SK-N-SH (cell line): ENCODE measurements around the gene PTPRS. TPM values are rescaled to one million over a fixed set of nuclear protein-coding genes. Genes with fewer than 3 reads are reported as not detected.

Experiments
- CTCF ChIA-PET: fragments of 300-600, 350-600 bp; formaldehyde crosslinking; extraction: SDS; loops from one replicate; lab custom pipeline; 2021; lab: Yijun Ruan, JAX
- POLR2A ChIA-PET: fragments of 350-600 bp; sonication (Branson Sonifier 250); formaldehyde crosslinking; extraction: SDS; loops from one replicate; lab custom pipeline; 2020; ENCODE audit warnings: antibody characterized with exemption, inconsistent platforms; lab: Yijun Ruan, JAX
- DNase-seq: peaks from one replicate; pipeline ENCODE4 v3.0.0; 2012
- H2AFZ ChIP-seq: fragments of 200-600 bp; sonication (generic); 2 replicates; pipeline ENCODE4 v1.8.1; 2016; ENCODE audit warnings: antibody characterized with exemption, mild to moderate bottlenecking, low read depth
- H3F3A ChIP-seq: fragments of 200-600 bp; sonication (generic); replicated peaks from 2 replicates; pipeline ENCODE3; 2016; ENCODE audit warnings: antibody characterized with exemption, mild to moderate bottlenecking; ENCODE audit not compliant: insufficient read depth
- H3K27ac ChIP-seq, 2 experiments: fragments of 200-500 bp in 1 of 2; fragments of 200-600 bp in 1 of 2; sonication (Bioruptor generic) in 1 of 2; sonication (generic), shearing (Covaris generic) in 1 of 2; 2 replicates each; pipeline versions ENCODE4 v1.5.1 to v1.6.1; 2014 to 2016; ENCODE audit warnings: low read depth in 2 of 2, inconsistent platforms in 1 of 2, low read length in 1 of 2, mild to moderate bottlenecking in 1 of 2, mixed read lengths in 1 of 2
- H3K27me3 ChIP-seq: fragments of 200-600 bp; sonication (generic), shearing (Covaris generic); 2 replicates; pipeline ENCODE4 v1.6.1; 2016; ENCODE audit warnings: mixed run types; ENCODE audit not compliant: insufficient read depth
- H3K36me3 ChIP-seq, 2 experiments: fragments of 200-500 bp in 1 of 2; fragments of 200-600 bp in 1 of 2; sonication (Bioruptor generic) in 1 of 2; sonication (generic) in 1 of 2; replicated peaks in 1 of 2; 2 replicates each; pipeline versions ENCODE3 to v1.5.1; 2014 to 2016; ENCODE audit warnings: low read length in 1 of 2, mild to moderate bottlenecking in 1 of 2; ENCODE audit not compliant: insufficient read depth in 2 of 2, control insufficient read depth in 1 of 2
- H3K4me1 ChIP-seq, 2 experiments: fragments of 200-500 bp in 1 of 2; fragments of 200-600 bp in 1 of 2; sonication (Bioruptor generic) in 1 of 2; sonication (generic), shearing (Covaris generic) in 1 of 2; 2 replicates each; pipeline versions ENCODE4 v1.5.1 to v1.6.1; 2014 to 2016; ENCODE audit warnings: low read depth in 1 of 2, low read length in 1 of 2, mixed run types in 1 of 2; ENCODE audit not compliant: insufficient read depth in 2 of 2, control insufficient read depth in 1 of 2
- H3K4me2 ChIP-seq: fragments of 200-600 bp; sonication (generic), shearing (Covaris generic); 2 replicates; pipeline ENCODE4 v1.6.1; 2017; ENCODE audit warnings: mixed run types
- H3K4me3 ChIP-seq, 2 experiments: fragments of 200-500 bp in 1 of 2; fragments of 200-600 bp in 1 of 2; sonication (Bioruptor generic) in 1 of 2; sonication (generic), shearing (Covaris generic) in 1 of 2; 2 replicates each; pipeline versions ENCODE4 v1.5.1 to v1.8.1; 2014 to 2016; ENCODE audit warnings: low read depth in 2 of 2, inconsistent platforms in 1 of 2, low read length in 1 of 2, mild to moderate bottlenecking in 1 of 2, mixed read lengths in 1 of 2, moderate library complexity in 1 of 2
- H3K79me2 ChIP-seq: fragments of 200-600 bp; sonication (generic); 2 replicates; pipeline ENCODE4 v1.8.1; 2017; ENCODE audit warnings: mild to moderate bottlenecking; ENCODE audit not compliant: insufficient read depth
- H3K9ac ChIP-seq: fragments of 200-600 bp; sonication (generic); 2 replicates; pipeline ENCODE4 v1.6.1; 2017; ENCODE audit warnings: mixed run types
- H3K9me2 ChIP-seq: fragments of 200-600 bp; sonication (generic); 2 replicates; pipeline ENCODE4 v1.6.1; 2017; ENCODE audit warnings: mixed run types
- H3K9me3 ChIP-seq: fragments of 200-600 bp; sonication (generic); 2 replicates; pipeline ENCODE4 v1.6.1; 2017; ENCODE audit warnings: mixed run types, mild to moderate bottlenecking, moderate library complexity
- H4K20me1 ChIP-seq: fragments of 200-600 bp; sonication (generic); 2 replicates; pipeline ENCODE4 v1.6.1; 2017; ENCODE audit warnings: mild to moderate bottlenecking, mixed run types; ENCODE audit not compliant: insufficient read depth
- ELF1 ChIP-seq: IDR thresholded peaks from 2 replicates; pipeline ENCODE4 v1.4.0; 2012
- FOSL2 ChIP-seq: IDR thresholded peaks from 2 replicates; pipeline ENCODE4 v1.4.0; 2012; ENCODE audit warnings: low read depth, mild to moderate bottlenecking, moderate library complexity, borderline replicate concordance
- FOXJ3 ChIP-seq: sonication (generic); formaldehyde crosslinking; IDR thresholded peaks from 2 replicates; pipeline ENCODE4 v1.5.1; 2020; ENCODE audit warnings: mild to moderate bottlenecking, missing genetic modification reagents
- FOXM1 ChIP-seq: IDR thresholded peaks from 2 replicates; pipeline ENCODE4 v1.4.0; 2012; ENCODE audit warnings: low read depth, mild to moderate bottlenecking
- GABPA ChIP-seq: IDR thresholded peaks from 2 replicates; pipeline ENCODE4 v1.4.0; 2012; ENCODE audit warnings: low read depth, mild to moderate bottlenecking
- JUND ChIP-seq: IDR thresholded peaks from 2 replicates; pipeline ENCODE4 v1.4.0; 2012
- MEF2A ChIP-seq: IDR thresholded peaks from 2 replicates; pipeline ENCODE4 v1.4.0; 2012; ENCODE audit warnings: low read depth, borderline replicate concordance
- MXI1 ChIP-seq: IDR thresholded peaks from 2 replicates; pipeline ENCODE4 v1.6.1; 2012; ENCODE audit warnings: mild to moderate bottlenecking, low read depth, low read length, improper control_type of control experiment
- NRF1 ChIP-seq: IDR thresholded peaks from 2 replicates; pipeline ENCODE4 v1.6.1; 2012; ENCODE audit warnings: low read depth, mild to moderate bottlenecking, low read length
- RFX5 ChIP-seq: IDR thresholded peaks from 2 replicates; pipeline ENCODE4 v1.6.1; 2012; ENCODE audit warnings: mild to moderate bottlenecking, improper control_type of control experiment, low read length
- SIN3A ChIP-seq: IDR thresholded peaks from 2 replicates; pipeline ENCODE4 v1.6.1; 2012; ENCODE audit warnings: low read depth, mild to moderate bottlenecking, low read length, moderate library complexity, borderline replicate concordance
- SMC3 ChIP-seq: IDR thresholded peaks from 2 replicates; pipeline ENCODE4 v1.6.1; 2012; ENCODE audit warnings: low read depth, low read length, improper control_type of control experiment
- TEAD4 ChIP-seq: IDR thresholded peaks from 2 replicates; pipeline ENCODE4 v1.4.0; 2012; ENCODE audit warnings: mild to moderate bottlenecking, borderline replicate concordance; ENCODE audit not compliant: insufficient read depth
- WGBS: methylation state at CpG from one replicate; pipeline ENCODE4 v1.1.6; 2017; ENCODE audit warnings: low lambda C conversion rate; 5-methylcytosine and 5-hydroxymethylcytosine counted together
- polyA plus RNA-seq, 3 experiments: library from polyadenylated mRNA; depleted of rRNA; stranded (reverse); fragments of >200 nt; gene quantifications; 2 replicates each; pipeline ENCODE4 v1.2.3, GENCODE V29; 2012
- TF ChIP-seq, protein P1 (sequence below): fragments of 200-600 bp; sonication (generic); IDR thresholded peaks from 2 replicates; pipeline ENCODE4 v1.6.1; 2017; ENCODE audit warnings: antibody characterized with exemption, mild to moderate bottlenecking, moderate library complexity
- TF ChIP-seq, protein P2 (sequence below): IDR thresholded peaks from 2 replicates; pipeline ENCODE4 v1.4.0; 2012; ENCODE audit warnings: low read depth
- TF ChIP-seq, protein P3 (sequence below): IDR thresholded peaks from 2 replicates; pipeline ENCODE4; 2012
- TF ChIP-seq, protein P4 (sequence below): IDR thresholded peaks from 2 replicates; pipeline ENCODE4 v1.4.0; 2012; ENCODE audit warnings: low read depth, borderline replicate concordance
- TF ChIP-seq, protein P5 (sequence below): fragments of 150-350 bp; IDR thresholded peaks from 2 replicates; pipeline ENCODE4 v1.6.1; 2016; ENCODE audit warnings: mild to moderate bottlenecking, low read depth, low read length
- TF ChIP-seq, protein P6 (sequence below): fragments of 150-350 bp; IDR thresholded peaks from 2 replicates; pipeline ENCODE4 v1.6.1; 2017; ENCODE audit warnings: antibody characterized with exemption, low read length, low read depth, borderline replicate concordance

The PTPRS gene
- polyA plus RNA-seq, 1 of the 3 experiments (the other 2 are of a cell fraction), result 91.0 TPM

DNA sequence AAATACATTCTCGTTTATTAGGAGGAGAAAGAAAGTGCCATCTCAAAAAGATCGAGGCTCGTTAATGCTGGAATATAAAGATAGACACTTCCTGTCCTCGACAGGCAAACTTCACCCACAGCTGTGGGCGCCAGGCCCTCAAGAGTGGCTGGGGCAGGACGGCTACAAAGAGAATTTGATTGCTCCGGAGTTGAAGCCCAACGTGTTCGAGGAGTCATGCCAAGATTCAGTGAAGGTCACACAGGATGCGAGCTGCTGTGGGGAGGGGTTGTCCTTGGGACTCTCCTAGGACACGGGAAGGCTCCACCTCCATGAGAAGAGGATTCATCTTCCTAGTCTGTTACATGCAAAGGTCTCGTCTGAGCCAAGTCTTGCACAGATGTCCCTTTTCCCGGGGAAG is 16.3 kb upstream of the PTPRS start:
- Histone ChIP-seq H3K9ac (no peak overlapping the region), H3K4me1 (no peaks in the 10 kb centered on the region; a peak in 1 of 4 replicates), H2AFZ (no peak overlapping the region), H3K27ac (no peak overlapping the region), H3K36me3 (no peaks in the 10 kb centered on the region), H3K9me3 (no peaks in the 10 kb centered on the region), H3K9me2 (no peaks in the 10 kb centered on the region), H3K4me2 (no peak overlapping the region), H4K20me1 (no peaks in the 10 kb centered on the region), H3F3A (no peaks in the 10 kb centered on the region), H3K4me3 (no peak overlapping the region), H3K27me3 (no peaks in the 10 kb centered on the region), H3K79me2 (no peaks in the 10 kb centered on the region)
- no peak for DNase-seq
- CTCF ChIA-PET, result interaction anchor here (1.5 kb wide), 1 partner anchor 16 kb away, joined by 3 read pairs; the partner anchor contains the start of gene PTPRS
- TF ChIP-seq TEAD4, result no peak
- TF ChIP-seq, protein P1, sequence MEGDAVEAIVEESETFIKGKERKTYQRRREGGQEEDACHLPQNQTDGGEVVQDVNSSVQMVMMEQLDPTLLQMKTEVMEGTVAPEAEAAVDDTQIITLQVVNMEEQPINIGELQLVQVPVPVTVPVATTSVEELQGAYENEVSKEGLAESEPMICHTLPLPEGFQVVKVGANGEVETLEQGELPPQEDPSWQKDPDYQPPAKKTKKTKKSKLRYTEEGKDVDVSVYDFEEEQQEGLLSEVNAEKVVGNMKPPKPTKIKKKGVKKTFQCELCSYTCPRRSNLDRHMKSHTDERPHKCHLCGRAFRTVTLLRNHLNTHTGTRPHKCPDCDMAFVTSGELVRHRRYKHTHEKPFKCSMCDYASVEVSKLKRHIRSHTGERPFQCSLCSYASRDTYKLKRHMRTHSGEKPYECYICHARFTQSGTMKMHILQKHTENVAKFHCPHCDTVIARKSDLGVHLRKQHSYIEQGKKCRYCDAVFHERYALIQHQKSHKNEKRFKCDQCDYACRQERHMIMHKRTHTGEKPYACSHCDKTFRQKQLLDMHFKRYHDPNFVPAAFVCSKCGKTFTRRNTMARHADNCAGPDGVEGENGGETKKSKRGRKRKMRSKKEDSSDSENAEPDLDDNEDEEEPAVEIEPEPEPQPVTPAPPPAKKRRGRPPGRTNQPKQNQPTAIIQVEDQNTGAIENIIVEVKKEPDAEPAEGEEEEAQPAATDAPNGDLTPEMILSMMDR, result no peak
- TF ChIP-seq, protein P2, sequence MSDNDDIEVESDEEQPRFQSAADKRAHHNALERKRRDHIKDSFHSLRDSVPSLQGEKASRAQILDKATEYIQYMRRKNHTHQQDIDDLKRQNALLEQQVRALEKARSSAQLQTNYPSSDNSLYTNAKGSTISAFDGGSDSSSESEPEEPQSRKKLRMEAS, result no peak
- no peak for TF ChIP-seq JUND
- no peak for TF ChIP-seq GABPA
- no peak for TF ChIP-seq ELF1
- TF ChIP-seq, protein P3, sequence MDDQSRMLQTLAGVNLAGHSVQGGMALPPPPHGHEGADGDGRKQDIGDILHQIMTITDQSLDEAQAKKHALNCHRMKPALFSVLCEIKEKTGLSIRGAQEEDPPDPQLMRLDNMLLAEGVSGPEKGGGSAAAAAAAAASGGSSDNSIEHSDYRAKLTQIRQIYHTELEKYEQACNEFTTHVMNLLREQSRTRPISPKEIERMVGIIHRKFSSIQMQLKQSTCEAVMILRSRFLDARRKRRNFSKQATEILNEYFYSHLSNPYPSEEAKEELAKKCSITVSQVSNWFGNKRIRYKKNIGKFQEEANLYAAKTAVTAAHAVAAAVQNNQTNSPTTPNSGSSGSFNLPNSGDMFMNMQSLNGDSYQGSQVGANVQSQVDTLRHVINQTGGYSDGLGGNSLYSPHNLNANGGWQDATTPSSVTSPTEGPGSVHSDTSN, result no peak
- no peak for TF ChIP-seq SIN3A
- no peak for TF ChIP-seq FOXM1
- TF ChIP-seq SMC3, result no peak
- no peak for TF ChIP-seq NRF1
- no peak for TF ChIP-seq MEF2A
- no peak for TF ChIP-seq FOXJ3 (CRISPR knock-in tag)
- TF ChIP-seq, protein P4, sequence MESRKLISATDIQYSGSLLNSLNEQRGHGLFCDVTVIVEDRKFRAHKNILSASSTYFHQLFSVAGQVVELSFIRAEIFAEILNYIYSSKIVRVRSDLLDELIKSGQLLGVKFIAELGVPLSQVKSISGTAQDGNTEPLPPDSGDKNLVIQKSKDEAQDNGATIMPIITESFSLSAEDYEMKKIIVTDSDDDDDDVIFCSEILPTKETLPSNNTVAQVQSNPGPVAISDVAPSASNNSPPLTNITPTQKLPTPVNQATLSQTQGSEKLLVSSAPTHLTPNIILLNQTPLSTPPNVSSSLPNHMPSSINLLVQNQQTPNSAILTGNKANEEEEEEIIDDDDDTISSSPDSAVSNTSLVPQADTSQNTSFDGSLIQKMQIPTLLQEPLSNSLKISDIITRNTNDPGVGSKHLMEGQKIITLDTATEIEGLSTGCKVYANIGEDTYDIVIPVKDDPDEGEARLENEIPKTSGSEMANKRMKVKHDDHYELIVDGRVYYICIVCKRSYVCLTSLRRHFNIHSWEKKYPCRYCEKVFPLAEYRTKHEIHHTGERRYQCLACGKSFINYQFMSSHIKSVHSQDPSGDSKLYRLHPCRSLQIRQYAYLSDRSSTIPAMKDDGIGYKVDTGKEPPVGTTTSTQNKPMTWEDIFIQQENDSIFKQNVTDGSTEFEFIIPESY, result no peak
- TF ChIP-seq FOSL2, result no peak
- TF ChIP-seq, protein P5, sequence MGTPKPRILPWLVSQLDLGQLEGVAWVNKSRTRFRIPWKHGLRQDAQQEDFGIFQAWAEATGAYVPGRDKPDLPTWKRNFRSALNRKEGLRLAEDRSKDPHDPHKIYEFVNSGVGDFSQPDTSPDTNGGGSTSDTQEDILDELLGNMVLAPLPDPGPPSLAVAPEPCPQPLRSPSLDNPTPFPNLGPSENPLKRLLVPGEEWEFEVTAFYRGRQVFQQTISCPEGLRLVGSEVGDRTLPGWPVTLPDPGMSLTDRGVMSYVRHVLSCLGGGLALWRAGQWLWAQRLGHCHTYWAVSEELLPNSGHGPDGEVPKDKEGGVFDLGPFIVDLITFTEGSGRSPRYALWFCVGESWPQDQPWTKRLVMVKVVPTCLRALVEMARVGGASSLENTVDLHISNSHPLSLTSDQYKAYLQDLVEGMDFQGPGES, result no peak
- TF ChIP-seq, protein P6, sequence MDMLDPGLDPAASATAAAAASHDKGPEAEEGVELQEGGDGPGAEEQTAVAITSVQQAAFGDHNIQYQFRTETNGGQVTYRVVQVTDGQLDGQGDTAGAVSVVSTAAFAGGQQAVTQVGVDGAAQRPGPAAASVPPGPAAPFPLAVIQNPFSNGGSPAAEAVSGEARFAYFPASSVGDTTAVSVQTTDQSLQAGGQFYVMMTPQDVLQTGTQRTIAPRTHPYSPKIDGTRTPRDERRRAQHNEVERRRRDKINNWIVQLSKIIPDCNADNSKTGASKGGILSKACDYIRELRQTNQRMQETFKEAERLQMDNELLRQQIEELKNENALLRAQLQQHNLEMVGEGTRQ, result no peak
- no peak for TF ChIP-seq MXI1
- no peak for TF ChIP-seq RFX5
- 24% methylated on average over 11 of the region's 13 CpGs for WGBS
- POLR2A ChIA-PET, result no interaction called here
